ENCODE measurements around the gene GPR148. TPM values are rescaled to one million over a fixed set of nuclear protein-coding genes. Genes with fewer than 3 reads are reported as not detected.

The GPR148 gene
- total RNA-seq, 1 experiment from 2014 or later, result not detected

- H3K27ac ChIP-seq (ENCODE audit: low read depth, low read length), result no peak overlapping the region
- TF ChIP-seq TCF7L2 (IDR thresholded peaks at IDR 0.05; ENCODE audit: borderline replicate concordance, extremely low read depth, insufficient read depth, insufficient read length) (no peak), ZFX (IDR thresholded peaks at IDR 0.05) (no peak)
- POLR2A ChIA-PET, result no interaction called here
- H3K4me2 ChIP-seq (ENCODE audit: low read length), result no peak overlapping the region
- H3K27me3 ChIP-seq (ENCODE audit: insufficient read depth, low read length), result no peaks in the 10 kb centered on the region
- RAD21 ChIA-PET (ENCODE audit: low non-redundant PET in 1 of 2, low total read pairs in 2 of 2, uncharacterized antibody in 2 of 2, unreplicated experiment in 2 of 2), result no interaction called here
- CTCF ChIA-PET, result no interaction called here
- no peak overlapping the region for H2AFZ ChIP-seq (ENCODE audit: low read depth, low read length, poor library complexity, severe bottlenecking)
- H3K4me3 ChIP-seq (replicated peaks in 1 of 2; ENCODE audit: low read depth in 1 of 2, low read length in 2 of 2), result no peak overlapping the region
- BruUV-seq (replicated peaks), result no TSS peak
- H3K9me3 ChIP-seq (ENCODE audit: control insufficient read depth in 1 of 2, insufficient read depth in 1 of 2, low read depth in 1 of 2, low read length in 2 of 2), result no peaks in the 10 kb centered on the region
- no peak for DNase-seq (ENCODE audit: low read depth, low spot score)
- H3K9ac ChIP-seq (ENCODE audit: low read length), result no peak overlapping the region
- no peaks in the 10 kb centered on the region for H4K20me1 ChIP-seq (ENCODE audit: insufficient read depth)
- intact Hi-C loops (cut with micrococcal nuclease), result no loop called here
- no peaks in the 10 kb centered on the region for H3K36me3 ChIP-seq (ENCODE audit: control insufficient read depth in 1 of 2, insufficient read depth in 2 of 2, low read length in 2 of 2)
- ATAC-seq, result no peak
- H3K4me1 ChIP-seq (ENCODE audit: control insufficient read depth in 1 of 2, insufficient read depth in 2 of 2, low read length in 2 of 2), result no peaks in the 10 kb centered on the region
- no peaks in the 10 kb centered on the region for H3K79me2 ChIP-seq (ENCODE audit: insufficient read depth, low read length)
- H3K9me2 ChIP-seq (ENCODE audit: insufficient read depth), result no peaks in the 10 kb centered on the region
Observed at GRCh38 chr2:130737592-130737991, 8.7 kb downstream of the GPR148 start.

DNA sequence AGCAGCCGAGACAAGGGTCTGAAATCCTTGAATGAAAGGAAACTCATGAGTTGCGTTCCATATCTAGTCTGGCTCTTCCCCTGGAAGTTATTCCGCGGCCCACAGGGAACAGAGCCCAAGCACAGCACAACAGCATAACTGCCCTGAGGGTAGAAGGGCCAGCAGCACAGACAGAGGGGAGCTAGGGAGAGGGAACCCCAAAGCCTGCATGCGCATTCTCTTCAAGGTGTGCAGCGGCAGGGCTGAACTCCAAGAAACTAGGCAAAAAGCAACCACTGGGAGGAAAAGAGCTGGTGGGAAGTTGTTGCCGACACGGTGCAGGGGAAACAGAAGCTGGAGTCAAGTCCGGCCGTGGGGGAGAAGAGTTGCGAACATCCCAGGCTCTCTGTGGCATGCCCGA lies 11.8 kb downstream of the GPR148 start:
- ATAC-seq (no peak), DNase-seq (ENCODE audit: low read depth, low spot score) (no peak)
- ChIA-PET RAD21 (ENCODE audit: low non-redundant PET in 1 of 2, low total read pairs in 2 of 2, uncharacterized antibody in 2 of 2, unreplicated experiment in 2 of 2) (no interaction called here), POLR2A (no interaction called here), CTCF (no interaction called here)
- no peak overlapping the region for H3K9ac ChIP-seq (ENCODE audit: low read length)
- no peaks in the 10 kb centered on the region for H3K36me3 ChIP-seq (ENCODE audit: control insufficient read depth in 1 of 2, insufficient read depth in 2 of 2, low read length in 2 of 2)
- H3K4me2 ChIP-seq (ENCODE audit: low read length), result no peak overlapping the region
- H2AFZ ChIP-seq (ENCODE audit: low read depth, low read length, poor library complexity, severe bottlenecking), result no peak overlapping the region
- no peaks in the 10 kb centered on the region for H3K27me3 ChIP-seq (ENCODE audit: insufficient read depth, low read length)
- H3K79me2 ChIP-seq (ENCODE audit: insufficient read depth, low read length), result no peaks in the 10 kb centered on the region
- no peaks in the 10 kb centered on the region for H3K4me1 ChIP-seq (ENCODE audit: control insufficient read depth in 1 of 2, insufficient read depth in 2 of 2, low read length in 2 of 2)
- BruUV-seq (replicated peaks), result no TSS peak
- no peak overlapping the region for H3K4me3 ChIP-seq (replicated peaks in 1 of 2; ENCODE audit: low read depth in 1 of 2, low read length in 2 of 2)
- no peaks in the 10 kb centered on the region for H3K9me2 ChIP-seq (ENCODE audit: insufficient read depth)
- H4K20me1 ChIP-seq (ENCODE audit: insufficient read depth), result no peaks in the 10 kb centered on the region
- intact Hi-C loops (cut with micrococcal nuclease), result no loop called here
- TF ChIP-seq SP1 (IDR thresholded peaks at IDR 0.05; ENCODE audit: low read depth) (no peak), EZH2 (IDR thresholded peaks at IDR 0.05) (no peak), TCF7L2 (IDR thresholded peaks at IDR 0.05; ENCODE audit: borderline replicate concordance, extremely low read depth, insufficient read depth, insufficient read length) (no peak), ZFX (IDR thresholded peaks at IDR 0.05) (no peak), SRF (IDR thresholded peaks at IDR 0.05; ENCODE audit: low read depth) (no peak), RAD21 (IDR thresholded peaks at IDR 0.05; ENCODE audit: low read depth) (no peak), SIN3A (IDR thresholded peaks at IDR 0.05; ENCODE audit: low read depth) (no peak), MAX (IDR thresholded peaks at IDR 0.05) (no peak), CEBPB (IDR thresholded peaks at IDR 0.05; ENCODE audit: low read depth) (no peak), YY1 (IDR thresholded peaks at IDR 0.05; ENCODE audit: extremely low read depth, insufficient replicate concordance, low read depth, low read length) (no peak), EZH2phosphoT487 (IDR thresholded peaks at IDR 0.05; ENCODE audit: borderline replicate concordance) (no peak), ELF1 (IDR thresholded peaks at IDR 0.05; ENCODE audit: borderline replicate concordance, low read depth) (no peak)
- TF ChIP-seq, protein P1, sequence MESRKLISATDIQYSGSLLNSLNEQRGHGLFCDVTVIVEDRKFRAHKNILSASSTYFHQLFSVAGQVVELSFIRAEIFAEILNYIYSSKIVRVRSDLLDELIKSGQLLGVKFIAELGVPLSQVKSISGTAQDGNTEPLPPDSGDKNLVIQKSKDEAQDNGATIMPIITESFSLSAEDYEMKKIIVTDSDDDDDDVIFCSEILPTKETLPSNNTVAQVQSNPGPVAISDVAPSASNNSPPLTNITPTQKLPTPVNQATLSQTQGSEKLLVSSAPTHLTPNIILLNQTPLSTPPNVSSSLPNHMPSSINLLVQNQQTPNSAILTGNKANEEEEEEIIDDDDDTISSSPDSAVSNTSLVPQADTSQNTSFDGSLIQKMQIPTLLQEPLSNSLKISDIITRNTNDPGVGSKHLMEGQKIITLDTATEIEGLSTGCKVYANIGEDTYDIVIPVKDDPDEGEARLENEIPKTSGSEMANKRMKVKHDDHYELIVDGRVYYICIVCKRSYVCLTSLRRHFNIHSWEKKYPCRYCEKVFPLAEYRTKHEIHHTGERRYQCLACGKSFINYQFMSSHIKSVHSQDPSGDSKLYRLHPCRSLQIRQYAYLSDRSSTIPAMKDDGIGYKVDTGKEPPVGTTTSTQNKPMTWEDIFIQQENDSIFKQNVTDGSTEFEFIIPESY (IDR thresholded peaks at IDR 0.05; ENCODE audit: extremely low read depth, insufficient replicate concordance, low read length), result no peak
- TF ChIP-seq, protein P2, sequence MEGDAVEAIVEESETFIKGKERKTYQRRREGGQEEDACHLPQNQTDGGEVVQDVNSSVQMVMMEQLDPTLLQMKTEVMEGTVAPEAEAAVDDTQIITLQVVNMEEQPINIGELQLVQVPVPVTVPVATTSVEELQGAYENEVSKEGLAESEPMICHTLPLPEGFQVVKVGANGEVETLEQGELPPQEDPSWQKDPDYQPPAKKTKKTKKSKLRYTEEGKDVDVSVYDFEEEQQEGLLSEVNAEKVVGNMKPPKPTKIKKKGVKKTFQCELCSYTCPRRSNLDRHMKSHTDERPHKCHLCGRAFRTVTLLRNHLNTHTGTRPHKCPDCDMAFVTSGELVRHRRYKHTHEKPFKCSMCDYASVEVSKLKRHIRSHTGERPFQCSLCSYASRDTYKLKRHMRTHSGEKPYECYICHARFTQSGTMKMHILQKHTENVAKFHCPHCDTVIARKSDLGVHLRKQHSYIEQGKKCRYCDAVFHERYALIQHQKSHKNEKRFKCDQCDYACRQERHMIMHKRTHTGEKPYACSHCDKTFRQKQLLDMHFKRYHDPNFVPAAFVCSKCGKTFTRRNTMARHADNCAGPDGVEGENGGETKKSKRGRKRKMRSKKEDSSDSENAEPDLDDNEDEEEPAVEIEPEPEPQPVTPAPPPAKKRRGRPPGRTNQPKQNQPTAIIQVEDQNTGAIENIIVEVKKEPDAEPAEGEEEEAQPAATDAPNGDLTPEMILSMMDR (IDR thresholded peaks at IDR 0.05 in 2 of 3, conservative IDR thresholded peaks at IDR 0.05 in 1 of 3; ENCODE audit: borderline replicate concordance in 1 of 3, insufficient read depth in 1 of 3, low read depth in 2 of 3, low read length in 2 of 3), result no peak
- no peaks in the 10 kb centered on the region for H3K9me3 ChIP-seq (ENCODE audit: control insufficient read depth in 1 of 2, insufficient read depth in 1 of 2, low read depth in 1 of 2, low read length in 2 of 2)
- H3K27ac ChIP-seq (ENCODE audit: low read depth, low read length), result no peak overlapping the region

All from HCT116 (cell line).